ENCODE results near the gene TECPR1. TPM values are rescaled to one million over a fixed set of nuclear protein-coding genes. Genes with fewer than 3 reads are reported as not detected.

TECPR1 gene
- total RNA-seq, 2 experiments from 2014 or later, result 25.6 to 25.7 TPM

- ATAC-seq (no peak), DNase-seq (no peak)
- Mint-ChIP-seq H3K27me3 (no peaks in the 10 kb centered on the region), H3K36me3 (ENCODE audit: low read depth) (peaks cover 8% of the 10 kb centered on the region), H3K4me3 (no peak overlapping the region), H3K27ac (no peak overlapping the region), H3K4me1 (ENCODE audit: low read depth) (peaks cover 30% of the 10 kb centered on the region), H3K9me3 (no peaks in the 10 kb centered on the region)
- intact Hi-C loops (cut with micrococcal nuclease), result no loop called here
- TF ChIP-seq, protein P1, sequence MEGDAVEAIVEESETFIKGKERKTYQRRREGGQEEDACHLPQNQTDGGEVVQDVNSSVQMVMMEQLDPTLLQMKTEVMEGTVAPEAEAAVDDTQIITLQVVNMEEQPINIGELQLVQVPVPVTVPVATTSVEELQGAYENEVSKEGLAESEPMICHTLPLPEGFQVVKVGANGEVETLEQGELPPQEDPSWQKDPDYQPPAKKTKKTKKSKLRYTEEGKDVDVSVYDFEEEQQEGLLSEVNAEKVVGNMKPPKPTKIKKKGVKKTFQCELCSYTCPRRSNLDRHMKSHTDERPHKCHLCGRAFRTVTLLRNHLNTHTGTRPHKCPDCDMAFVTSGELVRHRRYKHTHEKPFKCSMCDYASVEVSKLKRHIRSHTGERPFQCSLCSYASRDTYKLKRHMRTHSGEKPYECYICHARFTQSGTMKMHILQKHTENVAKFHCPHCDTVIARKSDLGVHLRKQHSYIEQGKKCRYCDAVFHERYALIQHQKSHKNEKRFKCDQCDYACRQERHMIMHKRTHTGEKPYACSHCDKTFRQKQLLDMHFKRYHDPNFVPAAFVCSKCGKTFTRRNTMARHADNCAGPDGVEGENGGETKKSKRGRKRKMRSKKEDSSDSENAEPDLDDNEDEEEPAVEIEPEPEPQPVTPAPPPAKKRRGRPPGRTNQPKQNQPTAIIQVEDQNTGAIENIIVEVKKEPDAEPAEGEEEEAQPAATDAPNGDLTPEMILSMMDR (IDR thresholded peaks at IDR 0.05), result no peak
- ChIA-PET POLR2A (no interaction called here), CTCF (no interaction called here)
Observed at GRCh38 chr7:98286093-98286539, 34.1 kb upstream of the TECPR1 start.

- H3K9me3 Mint-ChIP-seq, result no peaks in the 10 kb centered on the region
- DNase-seq (no peak), ATAC-seq (no peak)
- no peak overlapping the region for H3K27ac Mint-ChIP-seq
- H3K4me1 Mint-ChIP-seq (ENCODE audit: low read depth), result peaks cover 32% of the 10 kb centered on the region
- no peak overlapping the region for H3K4me3 Mint-ChIP-seq
- peaks cover 8% of the 10 kb centered on the region for H3K36me3 Mint-ChIP-seq (ENCODE audit: low read depth)
- no peaks in the 10 kb centered on the region for H3K27me3 Mint-ChIP-seq
- intact Hi-C loops (cut with micrococcal nuclease), result no loop called here
- POLR2A ChIA-PET, result interaction anchor here (0.8 to 1.3 kb wide), 2 partner anchors 14 to 33 kb away, joined by 4 read pairs; partner anchors contain the start of gene TECPR1
- TF ChIP-seq, protein P1 (IDR thresholded peaks at IDR 0.05), result no peak
- CTCF ChIA-PET, result no interaction called here
Observed at GRCh38 chr7:98285157-98286092, 33.4 kb upstream of the TECPR1 start.

DNA sequence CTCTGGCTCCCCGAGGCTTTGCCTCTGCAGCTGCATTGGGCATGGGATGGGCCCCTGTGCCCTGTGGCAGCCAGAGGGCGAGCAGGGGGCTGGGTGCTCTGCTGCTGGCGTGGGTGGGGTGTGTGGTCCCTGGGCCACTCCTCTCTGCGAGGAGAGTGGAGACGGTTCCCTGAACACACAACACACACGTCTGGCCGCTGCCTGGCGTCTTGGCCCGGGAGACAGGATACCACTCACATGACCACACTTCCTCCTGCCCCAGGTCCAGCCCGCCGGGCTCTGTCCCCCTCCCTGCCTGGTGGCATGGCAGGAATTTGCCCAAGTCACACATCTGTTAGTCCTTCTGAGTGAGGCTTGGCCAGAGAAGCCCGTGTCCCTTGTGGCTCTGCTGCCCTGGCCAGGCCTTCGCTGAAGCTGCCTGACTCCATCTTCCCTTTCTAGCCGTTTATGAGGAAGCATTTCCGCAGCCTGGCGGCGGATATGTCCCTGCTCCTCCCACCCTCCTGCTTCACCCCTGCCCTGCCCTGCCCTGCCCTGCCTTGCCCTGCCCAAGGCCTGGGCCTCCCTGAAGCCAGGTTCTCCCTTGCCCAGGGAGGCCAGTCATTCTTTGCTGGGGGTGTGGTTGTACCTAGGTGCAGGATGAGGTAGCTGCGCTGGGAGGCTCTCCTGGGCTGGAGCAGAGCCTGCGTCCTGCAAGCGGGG is 32.5 kb upstream of the TECPR1 start:
- TF ChIP-seq, protein P1 (IDR thresholded peaks at IDR 0.05), result no peak
- Mint-ChIP-seq H3K27me3 (no peaks in the 10 kb centered on the region), H3K4me3 (no peak overlapping the region), H3K27ac (no peak overlapping the region), H3K9me3 (no peaks in the 10 kb centered on the region), H3K4me1 (ENCODE audit: low read depth) (peaks cover 32% of the 10 kb centered on the region), H3K36me3 (ENCODE audit: low read depth) (peaks cover 8% of the 10 kb centered on the region)
- no peak for DNase-seq
- CTCF ChIA-PET, result no interaction called here
- no peak for ATAC-seq
- intact Hi-C loops (cut with micrococcal nuclease), result no loop called here
- POLR2A ChIA-PET, result interaction anchor here (0.8 to 1.3 kb wide), 2 partner anchors 15 to 32 kb away, joined by 4 read pairs; partner anchors contain the start of gene TECPR1

- no peaks in the 10 kb centered on the region for H3K9me3 Mint-ChIP-seq
- H3K27me3 Mint-ChIP-seq, result no peaks in the 10 kb centered on the region
- no peak for ATAC-seq
- no peak overlapping the region for H3K4me3 Mint-ChIP-seq
- peaks cover 8% of the 10 kb centered on the region for H3K36me3 Mint-ChIP-seq (ENCODE audit: low read depth)
- CTCF ChIA-PET, result no interaction called here
- H3K27ac Mint-ChIP-seq, result no peak overlapping the region
- TF ChIP-seq, protein P1 (IDR thresholded peaks at IDR 0.05), result no peak
- H3K4me1 Mint-ChIP-seq (ENCODE audit: low read depth), result peaks cover 32% of the 10 kb centered on the region
- POLR2A ChIA-PET, result no interaction called here
- DNase-seq, result no peak
- intact Hi-C loops (cut with micrococcal nuclease), result no loop called here
Observed at GRCh38 chr7:98283887-98284222, 31.8 kb upstream of the TECPR1 start.
